Bronchial epithelial cell (primary cell): ENCODE data around the gene NUP93. TPM values are rescaled to one million over a fixed set of nuclear protein-coding genes. Genes with fewer than 3 reads are reported as not detected.

Experiments used
- DNase-seq: peaks from one replicate; pipeline ENCODE4 v3.0.0-alpha.2; 2010; ENCODE audit warnings: low read depth
- FAIRE-seq: peaks from 2 replicates; lab custom pipeline; 2011; peaks lifted over from hg19 to GRCh38; lab: Jason Lieb, UNC
- H3K27me3 ChIP-seq: 2 replicates; pipeline ENCODE4 v1.5.1; 2011; ENCODE audit warnings: low read length; ENCODE audit not compliant: control insufficient read depth, insufficient read depth
- H3K36me3 ChIP-seq: 2 replicates; pipeline ENCODE4 v1.5.1; 2011; ENCODE audit warnings: low read length; ENCODE audit not compliant: control insufficient read depth, insufficient read depth
- H3K4me3 ChIP-seq: 2 replicates; pipeline ENCODE4 v1.5.1; 2011; ENCODE audit warnings: mild to moderate bottlenecking, low read depth, low read length, control low read depth
- total RNA-seq: library from RNA; depleted of rRNA; stranded (reverse); fragments of >200 nt; gene quantifications from 2 replicates; pipeline ENCODE4 v1.2.1, GENCODE V29; 2014
- TF ChIP-seq, protein P1 (sequence below): IDR thresholded peaks from 2 replicates; pipeline ENCODE4 v1.5.1; 2011; ENCODE audit warnings: mild to moderate bottlenecking, moderate library complexity, low read length, control low read depth, inconsistent platforms; ENCODE audit not compliant: insufficient read depth, severe bottlenecking

Gene NUP93
- total RNA-seq, result 43.0 and 47.4 TPM in 2 replicates

DNA sequence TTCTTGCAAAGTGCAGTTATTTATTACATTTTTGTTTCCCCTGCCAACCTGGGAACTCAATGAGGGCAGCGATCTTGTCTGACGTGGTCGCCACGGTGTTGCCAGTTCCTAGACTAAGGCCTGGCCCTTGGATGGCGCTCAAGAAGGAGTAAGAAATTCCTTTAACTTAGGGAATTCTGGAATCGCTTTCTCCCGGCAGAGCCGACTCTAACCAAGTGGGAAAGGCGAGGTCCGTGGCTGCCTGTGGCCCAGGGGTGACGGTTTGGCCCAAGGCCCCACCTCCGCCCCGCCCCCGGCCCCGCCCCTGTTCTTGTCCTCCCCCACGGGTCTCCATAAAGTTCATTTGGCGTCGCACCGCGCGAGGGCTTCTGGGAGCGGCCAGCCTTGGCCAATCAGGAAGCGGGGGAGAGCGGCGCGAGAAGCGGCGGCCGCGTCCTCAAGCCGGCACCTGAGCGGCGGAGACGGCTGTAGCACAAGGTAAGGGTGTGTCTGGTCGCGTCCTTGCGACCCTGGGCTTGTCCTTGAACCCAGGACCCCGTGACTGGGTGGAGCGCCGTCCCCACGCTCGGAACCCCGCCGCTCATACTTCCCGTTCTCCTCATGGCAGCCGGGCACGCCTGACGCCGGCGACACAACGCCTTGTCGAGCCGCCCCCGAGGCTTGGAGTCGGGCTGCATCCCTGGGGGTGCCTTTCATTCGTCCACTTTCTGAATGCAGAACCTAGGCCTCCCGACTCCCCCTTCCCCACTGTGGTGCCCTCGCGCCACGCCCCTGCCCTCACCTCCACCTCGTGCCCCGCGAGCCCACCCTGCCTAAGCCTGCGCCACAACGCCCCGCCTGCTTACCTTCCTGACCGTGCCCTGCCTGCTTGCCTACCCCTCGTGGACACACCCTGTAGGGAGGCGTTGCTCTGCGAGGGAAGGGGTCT lies at the start of gene NUP93:
NUP93 (plus strand) TSS at position 395 of the 928 bp plus-strand sequence. CDS start 18,119 bp downstream, outside the sequence.
- DNase-seq, result peak; percentile 82
- TF ChIP-seq, protein P1, sequence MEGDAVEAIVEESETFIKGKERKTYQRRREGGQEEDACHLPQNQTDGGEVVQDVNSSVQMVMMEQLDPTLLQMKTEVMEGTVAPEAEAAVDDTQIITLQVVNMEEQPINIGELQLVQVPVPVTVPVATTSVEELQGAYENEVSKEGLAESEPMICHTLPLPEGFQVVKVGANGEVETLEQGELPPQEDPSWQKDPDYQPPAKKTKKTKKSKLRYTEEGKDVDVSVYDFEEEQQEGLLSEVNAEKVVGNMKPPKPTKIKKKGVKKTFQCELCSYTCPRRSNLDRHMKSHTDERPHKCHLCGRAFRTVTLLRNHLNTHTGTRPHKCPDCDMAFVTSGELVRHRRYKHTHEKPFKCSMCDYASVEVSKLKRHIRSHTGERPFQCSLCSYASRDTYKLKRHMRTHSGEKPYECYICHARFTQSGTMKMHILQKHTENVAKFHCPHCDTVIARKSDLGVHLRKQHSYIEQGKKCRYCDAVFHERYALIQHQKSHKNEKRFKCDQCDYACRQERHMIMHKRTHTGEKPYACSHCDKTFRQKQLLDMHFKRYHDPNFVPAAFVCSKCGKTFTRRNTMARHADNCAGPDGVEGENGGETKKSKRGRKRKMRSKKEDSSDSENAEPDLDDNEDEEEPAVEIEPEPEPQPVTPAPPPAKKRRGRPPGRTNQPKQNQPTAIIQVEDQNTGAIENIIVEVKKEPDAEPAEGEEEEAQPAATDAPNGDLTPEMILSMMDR, result peak; percentile 5
- no peaks in the 10 kb centered on the region for H3K27me3 ChIP-seq
- peak within 1 kb of the TSS; percentile 86 for H3K4me3 ChIP-seq
- no peak for FAIRE-seq
- no peaks in the 10 kb centered on the region for H3K36me3 ChIP-seq

DNA sequence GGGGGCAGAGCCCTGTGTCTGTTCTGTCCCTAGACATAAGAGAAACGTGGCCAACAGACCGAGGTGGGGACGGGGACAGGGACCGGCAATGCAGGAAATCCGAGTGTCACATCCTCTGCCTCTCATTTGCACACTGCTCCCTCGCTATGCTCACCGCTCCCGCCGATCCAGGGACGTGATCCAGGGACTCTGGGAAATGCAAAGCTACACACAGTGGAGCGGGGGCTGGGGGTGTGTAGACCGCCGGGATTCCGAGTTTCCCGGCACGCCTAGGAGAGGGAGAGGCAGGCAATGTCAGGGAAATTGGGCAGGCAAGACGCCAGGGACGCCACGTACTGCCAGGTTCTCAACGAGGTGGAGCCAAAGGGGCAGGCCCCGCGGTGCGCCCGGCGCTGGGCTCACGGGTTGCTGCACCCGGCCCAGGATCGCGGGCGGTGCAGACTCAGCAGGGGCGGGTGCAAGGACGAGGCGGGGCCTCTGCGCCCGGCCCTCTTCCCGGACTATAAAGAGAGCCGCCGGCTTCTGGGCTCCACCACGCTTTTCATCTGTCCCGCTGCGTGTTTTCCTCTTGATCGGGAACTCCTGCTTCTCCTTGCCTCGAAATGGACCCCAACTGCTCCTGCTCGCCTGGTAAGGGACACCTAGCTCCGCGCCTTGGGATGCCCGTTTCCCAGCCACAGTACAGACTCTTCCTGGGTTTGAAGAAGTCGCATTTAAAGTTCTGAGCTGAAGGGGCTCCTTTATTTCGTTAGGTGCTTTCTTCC lies 47.8 kb upstream of the NUP93 start, which contains the start of gene MT1X:
MT1X (plus strand) TSS at position 532 of the 764 bp plus-strand sequence; CDS start at position 603, 71 bp downstream.
- H3K36me3 ChIP-seq, result peaks cover 9% of the 10 kb centered on the region
- peak within 1 kb of the TSS; percentile 95 for H3K4me3 ChIP-seq
- FAIRE-seq (no peak), DNase-seq (peak; percentile 85)
- no peaks in the 10 kb centered on the region for H3K27me3 ChIP-seq
- TF ChIP-seq, protein P1, result peak; percentile 1

DNA sequence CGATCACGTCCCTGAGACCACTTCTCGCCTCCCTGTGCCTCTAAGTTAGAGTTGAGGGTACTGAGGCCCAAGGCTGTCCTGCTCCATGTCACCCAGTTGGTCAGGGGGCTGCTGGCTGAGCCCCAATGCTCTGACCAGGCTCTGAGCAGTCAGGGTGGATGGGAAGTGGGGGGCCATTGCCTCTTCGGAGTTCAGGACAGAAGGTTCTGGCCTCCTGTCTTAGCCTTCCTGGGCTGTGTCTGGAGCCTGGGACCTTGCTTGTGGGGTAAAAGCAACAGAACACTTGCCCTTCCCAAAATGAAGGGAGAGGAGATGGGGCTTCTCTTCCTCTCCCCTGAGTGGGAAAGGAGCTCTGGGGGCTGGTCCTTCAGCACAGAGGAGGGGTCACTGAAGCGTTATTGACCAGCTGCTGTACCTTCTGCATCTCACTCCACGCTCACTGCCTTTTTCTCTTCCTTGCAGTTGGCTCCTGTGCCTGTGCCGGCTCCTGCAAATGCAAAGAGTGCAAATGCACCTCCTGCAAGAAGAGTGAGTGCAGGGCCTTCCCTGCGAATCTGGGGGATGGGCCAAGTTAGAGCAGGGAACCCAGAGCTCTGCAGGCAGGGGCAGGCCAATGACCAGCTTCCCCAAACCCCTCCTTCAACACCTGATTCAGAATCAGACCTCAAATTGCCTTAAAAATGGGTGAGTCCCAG lies 47.1 kb upstream of the NUP93 start:
- Histone ChIP-seq H3K4me3 (peak overlapping the region; percentile 95), H3K27me3 (no peaks in the 10 kb centered on the region), H3K36me3 (peaks cover 9% of the 10 kb centered on the region)
- DNase-seq (no peak), FAIRE-seq (no peak)
- TF ChIP-seq, protein P1, result no peak

DNA sequence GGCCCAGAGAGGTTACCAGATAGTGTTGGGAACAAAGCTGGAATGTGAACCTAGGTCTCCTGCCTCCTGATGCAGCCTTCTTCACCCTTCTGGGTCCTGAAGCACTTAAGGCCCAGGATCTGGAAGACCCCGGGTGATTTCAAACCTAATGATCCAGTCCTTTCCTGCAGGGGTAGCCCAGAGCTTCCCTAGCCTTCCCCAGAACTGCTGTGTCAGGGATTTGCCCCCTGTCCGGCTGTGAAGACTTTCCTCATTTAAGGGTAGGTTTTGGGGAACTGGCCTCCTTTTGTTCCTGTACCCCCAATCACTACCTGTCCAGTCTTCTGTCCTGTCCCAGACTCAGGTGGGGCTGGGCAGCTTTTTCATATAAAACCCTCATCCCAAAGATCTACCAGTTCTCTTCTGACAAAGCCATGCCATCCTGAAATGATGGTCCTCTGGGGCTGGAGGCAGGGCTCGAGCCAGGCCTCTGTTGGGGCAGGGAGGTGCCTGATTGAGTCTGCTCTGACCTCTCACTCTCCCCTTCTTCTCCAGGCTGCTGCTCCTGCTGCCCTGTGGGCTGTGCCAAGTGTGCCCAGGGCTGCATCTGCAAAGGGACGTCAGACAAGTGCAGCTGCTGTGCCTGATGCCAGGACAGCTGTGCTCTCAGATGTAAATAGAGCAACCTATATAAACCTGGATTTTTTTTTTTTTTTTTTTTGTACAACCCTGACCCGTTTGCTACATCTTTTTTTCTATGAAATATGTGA lies 46.3 kb upstream of the NUP93 start:
- TF ChIP-seq, protein P1, result no peak
- DNase-seq (no peak), FAIRE-seq (no peak)
- H3K4me3 ChIP-seq, result peak overlapping the region; percentile 95
- no peaks in the 10 kb centered on the region for H3K27me3 ChIP-seq
- H3K36me3 ChIP-seq, result peaks cover 9% of the 10 kb centered on the region
